Motor neuron (in vitro differentiated cells): Measurements from ENCODE around the gene CCDC57. TPM values are rescaled to one million over a fixed set of nuclear protein-coding genes. Genes with fewer than 3 reads are reported as not detected.
"Not testable (repeated sequence)": the region's sequence is repeated elsewhere in the genome, so short reads cannot be mapped to it uniquely, and the experiment has no call there.

Source experiments
- ATAC-seq, 8 experiments: fragments of 200-7000 bp; cut with Tn5 transposase; replicated peaks in 6 of 8; 2 replicates each; pipeline ENCODE4 v1.8.0; 2021; ENCODE audit warnings: mild to moderate bottlenecking in 8 of 8, moderate library complexity in 8 of 8
- H3K27ac ChIP-seq, 2 donors: fragments of 250-450 bp; sonication (Bioruptor Pico); 2 replicates each; pipeline ENCODE4 v1.9.0; 2021; ENCODE audit warnings: antibody characterized with exemption in 2 of 2, mild to moderate bottlenecking in 2 of 2, moderate library complexity in 1 of 2
- H3K4me1 ChIP-seq, 2 donors: fragments of 250-450 bp; sonication (Bioruptor Pico); replicated peaks in 1 of 2; 2 replicates each; pipeline ENCODE4 v1.6.1; 2021; ENCODE audit warnings: antibody characterized with exemption in 2 of 2, mild to moderate bottlenecking in 2 of 2, moderate library complexity in 1 of 2
- H3K4me3 ChIP-seq, 5 donors: fragments of 250-450 bp; sonication (Bioruptor Pico); 2 replicates each; pipeline ENCODE4 v1.9.0; 2021; ENCODE audit warnings: antibody characterized with exemption in 5 of 5, mild to moderate bottlenecking in 5 of 5, moderate library complexity in 4 of 5
- WGBS, 10 experiments: fragments of 450-650 bp; shearing (Covaris generic); methylation state at CpG; one replicate each; pipeline ENCODE4 v1.0.0; 2022; 5-methylcytosine and 5-hydroxymethylcytosine counted together
- in situ Hi-C, 9 experiments: fragments of 400-800 bp; cut with MboI; loops; one replicate each; pipeline ENCODE4 v1.15.0; 2021; ENCODE audit warnings: low sequenced_read_pairs in 9 of 9, low pct_unique_long_range_greater_than_20kb in 2 of 9; ENCODE audit not compliant: unreplicated experiment in 9 of 9
- total RNA-seq, 8 experiments: library from RNA; unstranded; fragments of 300-600 nt; gene quantifications; 2 replicates each; pipeline versions ENCODE4 v1.2.3 to v1.2.4, GENCODE V29; 2022

CCDC57 gene
- total RNA-seq, 8 experiments from 2014 or later = 13.6 to 68.8 (median 26.1) TPM

GRCh38 chr17:82210655-82211054 lies 2.0 kb downstream of the CCDC57 start:
- H3K4me1 ChIP-seq = peaks cover 15 to 16% of the 10 kb centered on the region in 2 donors
- WGBS, 10 experiments = 80 to 100% (median 98%) methylated on average over 1 to 8 of the region's 11 CpGs; no CpG with 5 or more reads in 1 of the 10 experiments
- ATAC-seq, in situ Hi-C loops, H3K4me3 ChIP-seq, H3K27ac ChIP-seq: not testable (repeated sequence)

- Histone ChIP-seq H3K4me3 (no peak overlapping the region), H3K4me1 (peaks cover 14 to 16% of the 10 kb centered on the region in 2 donors), H3K27ac (peak overlapping the region; percentile 79 to 83)
- in situ Hi-C loops = no loop called here
- WGBS, 10 experiments = 0 to 23% (median 16%) methylated on average over 1 to 8 of the region's 21 CpGs; no CpG with 5 or more reads in 4 of the 10 experiments
- peak; percentile 79 to 97 (median 87) for ATAC-seq
These were observed 6.7 kb downstream of the CCDC57 start for GRCh38 chr17:82205720-82206508.

GRCh38 chr17:82204831-82205719 lies 7.6 kb downstream of the CCDC57 start:
- H3K27ac ChIP-seq = peak overlapping the region; percentile 79 to 83
- H3K4me1 ChIP-seq = peaks cover 14 to 16% of the 10 kb centered on the region in 2 donors
- 40 to 100% (median 71%) methylated on average over 1 to 8 of the region's 25 CpGs; no CpG with 5 or more reads in 3 of the 10 experiments for WGBS, 10 experiments
- peak in 7 of 8 experiments; percentile 6 to 73 (median 30) for ATAC-seq
- H3K4me3 ChIP-seq = no peak overlapping the region
- in situ Hi-C loops = no loop called here

- ATAC-seq = no peak
- in situ Hi-C loops = no loop called here
- 86 to 100% (median 100%) methylated on average over 1 to 7 of the region's 19 CpGs; no CpG with 5 or more reads in 7 of the 10 experiments for WGBS, 10 experiments
- Histone ChIP-seq H3K4me1 (peaks cover 14 to 16% of the 10 kb centered on the region in 2 donors), H3K4me3 (no peak overlapping the region), H3K27ac (no peak overlapping the region)
These were observed 8.7 kb downstream of the CCDC57 start for GRCh38 chr17:82203920-82204319.

- Histone ChIP-seq H3K4me1 (peaks cover 14 to 16% of the 10 kb centered on the region in 2 donors), H3K27ac (no peak overlapping the region), H3K4me3 (no peak overlapping the region)
- in situ Hi-C loops = no loop called here
- 66 to 100% (median 100%) methylated on average over 1 to 10 of the region's 10 CpGs; no CpG with 5 or more reads in 1 of the 10 experiments for WGBS, 10 experiments
- no peak for ATAC-seq
These were observed 9.7 kb downstream of the CCDC57 start for GRCh38 chr17:82202981-82203380.

- Histone ChIP-seq H3K4me1 (peaks cover 13 to 16% of the 10 kb centered on the region in 2 donors), H3K27ac (no peak overlapping the region), H3K4me3 (no peak overlapping the region)
- WGBS, 10 experiments = 80 to 100% (median 92%) methylated on average over 1 to 7 of the region's 23 CpGs; no CpG with 5 or more reads in 5 of the 10 experiments
- in situ Hi-C loops = no loop called here
- no peak for ATAC-seq
These were observed 11.1 kb downstream of the CCDC57 start for GRCh38 chr17:82201498-82201910.

GRCh38 chr17:82200743-82201497 lies 11.7 kb downstream of the CCDC57 start:
- in situ Hi-C loops = no loop called here
- peaks cover 7 to 10% of the 10 kb centered on the region in 2 donors for H3K4me1 ChIP-seq
- 76 to 100% (median 95%) methylated on average over 1 to 7 of the region's 13 CpGs; no CpG with 5 or more reads in 1 of the 10 experiments for WGBS, 10 experiments
- no peak overlapping the region for H3K4me3 ChIP-seq
- ATAC-seq = no peak
- H3K27ac ChIP-seq = no peak overlapping the region

GRCh38 chr17:82200135-82200534 lies 12.5 kb downstream of the CCDC57 start:
- Histone ChIP-seq H3K4me1 (peaks cover under 1 to 4% of the 10 kb centered on the region in 2 donors), H3K27ac (no peak overlapping the region), H3K4me3 (no peak overlapping the region)
- WGBS, 10 experiments = 91 to 100% (median 98%) methylated on average over 1 to 14 of the region's 17 CpGs; no CpG with 5 or more reads in 2 of the 10 experiments
- ATAC-seq = no peak
- in situ Hi-C loops = no loop called here

GRCh38 chr17:82199496-82199895 lies 13.1 kb downstream of the CCDC57 start:
- no peak overlapping the region for H3K4me3 ChIP-seq
- 80 to 100% (median 93%) methylated on average over 1 to 8 of the region's 12 CpGs; no CpG with 5 or more reads in 2 of the 10 experiments for WGBS, 10 experiments
- in situ Hi-C loops = no loop called here
- H3K4me1 ChIP-seq = no peaks in the 10 kb centered on the region
- ATAC-seq = no peak
- H3K27ac ChIP-seq = no peak overlapping the region

GRCh38 chr17:82198092-82198491 lies 14.6 kb downstream of the CCDC57 start:
- Histone ChIP-seq H3K4me3 (no peak overlapping the region), H3K27ac (no peak overlapping the region), H3K4me1 (no peaks in the 10 kb centered on the region)
- no peak for ATAC-seq
- 82 to 100% (median 95%) methylated on average over 1 to 3 of the region's 4 CpGs; no CpG with 5 or more reads in 4 of the 10 experiments for WGBS, 10 experiments
- in situ Hi-C loops = no loop called here

GRCh38 chr17:82195675-82196672 lies 16.7 kb downstream of the CCDC57 start:
- in situ Hi-C loops = no loop called here
- Histone ChIP-seq H3K4me1 (no peaks in the 10 kb centered on the region), H3K27ac (no peak overlapping the region), H3K4me3 (no peak overlapping the region)
- 20 to 100% (median 90%) methylated on average over 1 to 14 of the region's 25 CpGs; no CpG with 5 or more reads in 1 of the 10 experiments for WGBS, 10 experiments
- no peak for ATAC-seq
